Activated CD8-positive, alpha-beta memory T cell treated with anti-CD3 and anti-CD28 coated beads for 24 hours (primary cell): ENCODE measurements around the gene ZFC3H1.

Source experiments
- DNase-seq: peaks from one replicate; pipeline ENCODE4 v3.0.0-alpha.2; 2020

The ZFC3H1 gene

GRCh38 chr12:71683633-71684032 is 20.0 kb upstream of the ZFC3H1 start:
- no peak for DNase-seq

DNA sequence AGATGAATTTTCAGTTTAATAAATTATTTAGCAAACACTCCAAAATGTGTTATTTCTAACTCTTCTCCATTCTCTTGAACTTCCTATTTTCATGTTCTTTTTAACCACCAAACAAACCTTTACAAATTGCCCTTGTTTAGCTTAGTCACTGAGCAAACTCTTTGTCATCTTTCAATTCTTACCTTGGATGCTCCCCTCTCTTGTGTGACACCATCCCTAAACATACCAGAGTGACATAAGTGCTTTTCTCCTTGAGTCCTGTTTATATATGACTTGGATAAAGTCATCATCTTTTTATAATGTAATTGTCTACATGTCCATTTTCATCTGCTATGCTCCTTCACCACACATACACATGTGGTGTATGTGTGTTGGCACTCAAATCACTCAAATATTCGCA is 18.8 kb upstream of the ZFC3H1 start:
- no peak for DNase-seq

GRCh38 chr12:71671816-71672215 is 8.2 kb upstream of the ZFC3H1 start:
- DNase-seq = no peak

- no peak for DNase-seq
Observed at GRCh38 chr12:71671311-71671710, 7.7 kb upstream of the ZFC3H1 start.

DNA sequence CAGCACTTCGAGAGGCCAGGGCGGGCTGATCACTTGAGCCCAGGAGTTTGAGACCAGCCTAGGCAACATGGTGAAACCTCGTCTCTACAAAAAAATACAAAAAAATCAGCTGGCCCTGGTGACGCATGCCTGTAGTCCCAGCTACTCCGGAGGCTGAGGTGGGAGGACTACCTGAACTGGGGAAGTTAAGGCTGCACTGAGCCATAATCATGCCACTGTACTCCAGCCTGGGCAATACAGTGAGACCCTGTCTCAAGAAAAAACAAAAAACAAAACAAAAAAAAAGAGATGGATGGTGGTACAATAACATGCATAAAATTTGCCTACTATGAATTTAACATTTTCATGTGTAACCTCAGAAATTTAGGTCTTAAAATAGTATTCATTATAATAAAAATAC is 2.6 kb upstream of the ZFC3H1 start:
- DNase-seq = no peak

GRCh38 chr12:71665090-71665463 is 1.4 kb upstream of the ZFC3H1 start:
- no peak for DNase-seq

DNA sequence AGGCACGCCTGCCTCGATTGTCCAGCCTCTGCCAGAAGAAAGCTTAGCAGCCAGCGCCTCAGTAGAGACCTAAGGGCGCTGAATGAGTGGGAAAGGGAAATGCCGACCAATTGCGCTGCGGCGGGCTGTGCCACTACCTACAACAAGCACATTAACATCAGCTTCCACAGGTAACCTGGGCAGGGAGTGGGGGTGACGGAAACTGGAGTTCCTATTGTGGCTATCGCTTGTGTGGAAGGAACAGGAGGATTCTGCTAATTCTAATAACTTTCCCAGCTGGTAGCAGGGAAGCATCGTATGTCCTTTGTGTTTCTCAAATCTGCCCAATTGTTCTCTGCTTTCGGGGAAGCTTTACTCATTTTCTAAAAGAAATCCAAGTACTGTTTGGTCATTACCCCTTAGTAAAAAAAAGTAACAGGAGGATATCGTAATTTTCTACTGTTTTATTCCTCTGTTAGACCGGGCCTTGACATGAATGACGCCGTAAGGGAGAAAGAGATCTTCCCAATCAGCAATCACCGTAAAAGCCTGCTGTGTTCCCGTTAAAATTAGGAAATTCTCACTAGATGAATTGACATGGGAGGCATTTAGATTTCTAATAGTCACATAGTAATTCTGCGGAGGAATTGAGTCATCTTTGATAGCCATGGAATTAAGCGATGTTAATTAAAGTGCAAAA is 902 bp upstream of the ZFC3H1 start:
- DNase-seq = no peak

- DNase-seq = peak; percentile 88
Observed at GRCh38 chr12:71662849-71663560, 643 bp downstream of the ZFC3H1 start.

DNA sequence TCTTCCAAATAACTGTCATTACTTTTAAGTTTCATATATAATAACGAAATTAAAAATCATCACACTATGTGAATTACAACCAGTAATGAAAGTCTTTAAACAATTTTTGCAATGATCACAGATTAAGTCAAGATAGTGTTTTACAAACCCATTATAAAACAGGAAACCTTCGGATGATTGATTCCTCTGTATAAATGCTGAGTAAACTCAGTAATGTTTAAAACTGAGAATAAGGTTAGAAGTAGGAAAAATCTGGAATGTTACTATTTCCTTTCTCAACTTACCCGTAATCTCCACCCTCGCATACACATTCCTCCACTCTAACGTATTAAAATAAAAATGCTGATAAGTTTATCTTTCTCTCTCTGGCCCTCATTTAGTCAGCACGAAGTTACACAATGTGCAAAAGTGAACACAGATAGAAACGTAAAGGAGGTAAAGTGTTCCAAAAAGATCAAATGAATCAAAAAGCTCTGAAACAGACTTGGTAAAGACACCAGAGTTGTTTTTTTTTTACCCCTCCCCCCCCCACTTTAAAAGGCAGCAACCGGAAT is 1.6 kb downstream of the ZFC3H1 start:
- no peak for DNase-seq

GRCh38 chr12:71656740-71657139 is 6.9 kb downstream of the ZFC3H1 start:
- DNase-seq = no peak

- DNase-seq = no peak
Observed at GRCh38 chr12:71655907-71656306, 7.7 kb downstream of the ZFC3H1 start.

DNA sequence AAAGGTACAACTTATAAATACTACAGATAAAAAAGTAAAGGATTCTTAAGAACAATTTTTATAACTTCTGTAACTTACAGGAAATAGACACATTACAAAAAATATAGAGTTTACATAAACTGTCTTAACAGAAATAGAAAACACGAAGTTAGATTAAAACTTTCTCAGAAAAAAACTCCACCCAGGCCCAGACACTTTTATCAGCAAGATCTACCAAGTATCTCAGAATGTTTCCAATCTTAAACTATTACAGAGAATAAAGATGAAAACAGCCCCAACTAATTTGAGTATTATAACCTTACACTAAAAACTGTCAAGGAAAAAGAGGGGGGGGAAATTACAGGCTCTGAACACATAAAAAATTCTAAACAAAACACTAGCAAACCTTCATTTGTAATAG is 8.2 kb downstream of the ZFC3H1 start:
- no peak for DNase-seq

- DNase-seq = no peak
Observed at GRCh38 chr12:71654200-71654599, 9.4 kb downstream of the ZFC3H1 start.

DNA sequence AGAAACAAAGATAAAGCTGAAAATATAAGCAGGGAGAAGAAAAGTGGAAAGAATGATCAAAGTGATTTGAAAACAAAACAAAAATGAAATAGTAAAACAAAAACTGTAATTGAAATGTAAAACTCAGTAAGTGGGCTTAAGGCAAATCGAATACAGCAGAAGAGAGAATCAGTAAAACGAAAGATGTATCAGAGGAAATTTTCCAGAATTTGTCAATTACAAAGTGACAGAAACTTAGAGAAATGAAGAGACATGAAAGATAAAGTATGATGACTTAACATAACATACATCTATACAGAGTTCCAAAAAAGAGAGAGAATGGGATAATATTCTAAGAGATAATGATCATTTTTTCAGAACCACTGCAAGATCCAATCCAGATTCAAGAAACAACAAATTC is 10.5 kb downstream of the ZFC3H1 start:
- no peak for DNase-seq

DNA sequence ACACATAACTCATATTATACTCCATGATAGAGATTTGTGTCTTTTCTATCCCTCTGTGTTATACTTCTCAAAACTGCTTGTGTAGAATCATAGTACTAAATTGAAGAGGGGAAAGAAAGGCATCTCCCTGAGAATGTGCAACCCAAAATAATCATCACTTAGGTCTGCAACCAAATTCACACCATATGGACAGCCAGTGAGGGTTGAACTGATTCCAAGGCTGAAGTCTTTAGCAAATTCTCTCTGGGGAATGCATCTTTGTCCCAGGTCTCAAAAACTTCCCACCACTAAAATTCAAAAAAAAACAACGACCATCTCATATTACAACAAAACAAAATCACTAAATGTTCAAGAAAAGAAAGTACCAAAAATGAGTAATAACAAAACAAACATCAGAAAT is 11.0 kb downstream of the ZFC3H1 start:
- DNase-seq = no peak

DNA sequence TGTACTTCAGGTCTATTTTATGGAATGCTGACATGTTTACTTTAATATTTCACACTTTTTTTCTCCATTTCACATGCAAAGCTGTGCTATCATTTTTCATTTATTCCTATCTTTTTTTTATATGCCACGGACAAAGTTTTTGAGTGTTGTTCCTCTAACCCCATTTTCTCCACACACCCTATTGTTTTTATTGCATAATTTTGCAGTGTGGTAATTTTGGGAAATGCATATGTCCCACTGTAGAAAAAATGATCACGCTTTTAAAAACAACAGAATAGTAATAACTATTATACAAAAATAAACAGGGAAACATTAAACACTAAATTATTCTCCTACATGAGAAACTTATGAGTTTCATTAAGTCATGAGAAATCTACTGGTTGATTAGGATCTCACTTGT is 14.2 kb downstream of the ZFC3H1 start:
- DNase-seq = no peak

DNA sequence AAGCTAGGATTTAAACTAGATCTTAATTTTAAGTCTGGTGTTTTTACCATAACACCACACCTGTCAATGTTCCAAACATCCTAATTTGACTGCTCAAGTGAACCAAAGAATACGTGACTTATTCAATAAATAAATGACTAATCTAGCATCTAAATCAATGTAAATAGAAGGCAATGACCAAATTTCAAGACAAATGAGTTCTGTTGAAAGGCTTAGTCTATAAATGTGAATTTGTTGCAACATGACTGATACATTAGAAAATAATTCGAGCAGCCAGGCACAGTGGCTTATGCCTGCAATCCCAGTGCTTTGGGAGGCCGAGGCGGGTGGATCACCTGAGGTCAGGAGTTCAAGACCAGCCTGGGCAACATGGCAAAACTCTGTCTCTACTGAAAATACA is 15.1 kb downstream of the ZFC3H1 start:
- no peak for DNase-seq

DNA sequence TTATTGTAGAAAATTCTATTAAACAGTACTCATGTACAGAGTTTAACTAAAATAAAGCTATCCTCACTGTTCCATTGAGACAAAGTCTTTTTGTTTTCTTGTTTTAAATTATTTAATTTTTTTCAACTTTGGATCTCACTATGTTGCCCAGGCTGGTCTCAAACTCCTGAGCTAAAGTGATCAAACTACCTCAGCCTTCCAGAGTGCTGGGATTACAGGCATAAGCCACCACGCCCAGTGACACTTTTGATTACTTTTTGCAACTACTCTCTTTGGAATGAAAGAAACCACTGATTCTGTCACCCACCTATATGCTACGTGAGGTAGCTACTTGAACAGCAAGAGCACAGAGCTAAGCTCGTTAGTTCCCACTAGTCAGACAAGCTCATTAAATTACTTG is 17.1 kb downstream of the ZFC3H1 start:
- DNase-seq = no peak

DNA sequence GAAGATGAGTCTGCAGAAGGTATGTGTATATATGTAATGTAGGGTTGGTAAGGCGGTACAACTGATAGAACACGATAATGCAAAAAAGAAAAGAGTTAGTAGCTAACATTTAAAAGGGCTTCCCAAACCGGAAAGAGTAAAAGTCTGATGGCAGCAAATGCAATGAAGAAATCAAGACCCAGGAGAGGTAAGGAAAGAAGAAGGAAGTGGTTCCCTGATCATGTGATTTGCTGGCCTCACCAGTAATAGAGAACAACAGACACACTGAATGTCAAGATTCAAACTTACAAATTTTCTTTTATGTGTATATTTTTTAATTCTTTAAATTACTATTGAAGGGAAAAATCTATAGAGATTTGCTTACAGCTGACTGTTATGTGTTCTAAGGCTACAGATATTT is 18.4 kb downstream of the ZFC3H1 start:
- no peak for DNase-seq

DNA sequence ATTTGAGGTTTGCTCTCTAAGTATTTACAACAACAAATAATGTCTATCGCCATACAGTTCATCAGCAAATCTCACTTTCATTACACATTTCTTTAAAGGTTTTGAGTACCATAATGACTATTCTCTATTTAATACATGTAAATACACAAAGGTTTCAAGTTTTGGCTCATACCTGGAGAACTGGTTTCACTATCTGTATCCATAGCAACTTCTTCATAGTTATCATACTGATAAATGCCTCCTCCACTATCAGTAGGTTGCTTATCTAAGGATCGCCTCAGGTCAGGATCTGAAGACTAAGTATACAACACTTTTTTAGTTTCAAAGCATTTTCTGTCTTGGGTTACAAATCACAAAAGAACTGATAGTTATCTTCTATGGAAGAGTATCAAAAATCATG is 21.4 kb downstream of the ZFC3H1 start:
- DNase-seq = no peak

DNA sequence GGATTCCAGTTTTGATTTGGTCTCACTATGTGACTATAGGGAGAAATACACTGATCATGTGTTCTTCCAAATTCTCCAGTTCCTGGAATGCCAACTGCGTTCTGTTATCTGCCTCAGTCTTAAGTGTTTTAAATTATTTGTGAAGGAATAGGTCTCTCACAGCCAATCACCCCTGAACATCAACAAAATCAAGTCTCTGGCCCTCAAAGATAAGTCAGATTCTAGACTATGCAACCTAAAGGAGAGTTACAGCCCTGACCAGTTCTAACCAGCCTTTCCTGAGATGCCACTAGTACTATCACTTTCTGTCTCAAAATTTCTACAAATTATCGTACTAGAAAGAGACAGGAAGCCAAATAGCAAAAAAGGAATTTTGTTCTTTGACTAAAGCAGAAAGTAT is 22.3 kb downstream of the ZFC3H1 start:
- no peak for DNase-seq

DNA sequence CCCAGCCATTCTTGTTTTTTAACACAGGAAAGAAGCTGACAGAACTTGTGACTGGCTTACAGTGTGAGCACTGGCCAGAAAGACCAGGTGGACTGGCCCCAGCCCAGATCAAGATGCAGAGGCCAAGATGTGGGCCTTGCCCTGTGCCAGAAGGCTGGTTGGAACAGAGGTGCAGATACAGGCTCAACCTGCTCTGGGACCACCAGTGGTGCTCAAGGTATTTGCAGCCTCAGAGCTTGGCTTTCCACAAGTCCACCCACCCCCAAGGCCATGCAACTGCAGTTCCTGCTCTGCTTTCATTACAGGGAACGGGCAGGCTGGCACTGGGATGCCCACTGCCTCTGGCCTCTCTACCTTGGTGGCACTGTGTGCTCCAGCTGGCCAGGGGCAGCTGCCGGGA is 23.3 kb downstream of the ZFC3H1 start:
- no peak for DNase-seq

- no peak for DNase-seq
Observed at GRCh38 chr12:71639341-71639760, 24.3 kb downstream of the ZFC3H1 start.

GRCh38 chr12:71638499-71638898 is 25.1 kb downstream of the ZFC3H1 start:
- no peak for DNase-seq

GRCh38 chr12:71636704-71637115 is 26.9 kb downstream of the ZFC3H1 start:
- no peak for DNase-seq
